GM12878 (cell line): ENCODE results near the gene CEP170B. TPM values are rescaled to one million over a fixed set of nuclear protein-coding genes. Genes with fewer than 3 reads are reported as not detected.

Experiments
- ATAC-seq: fragments of 200-7000 bp; cut with Tn5 transposase; 3 replicates; pipeline ENCODE4 v1.9.1; 2020; ENCODE audit warnings: mild to moderate bottlenecking, moderate library complexity
- BruUV-seq: library from RNA; stranded (reverse); fragments of 400-500 nt; replicated peaks from 2 replicates; lab custom pipeline; 2021; lab: Mats Ljungman, UMichigan
- CTCF ChIA-PET: fragments of 300-600 bp; sonication (Branson Sonifier 250); formaldehyde crosslinking; extraction: SDS; loops from one replicate; lab custom pipeline; 2021; ENCODE audit warnings: inconsistent platforms; lab: Yijun Ruan, JAX
- POLR2A ChIA-PET: fragments of 350-600 bp; formaldehyde crosslinking; extraction: SDS; loops from one replicate; lab custom pipeline; 2021; ENCODE audit warnings: inconsistent platforms; lab: Charles Lee
- RAD21 ChIA-PET: fragments of 300-600 bp; sonication (Branson Sonifier 250); formaldehyde crosslinking; loops from one replicate; lab custom pipeline; 2023; ENCODE audit warnings: antibody characterized with exemption; ENCODE audit not compliant: unreplicated experiment; lab: Charles Lee
- SMC1A ChIA-PET: fragments of 300-600 bp; sonication (Branson Sonifier 250); formaldehyde crosslinking; loops from one replicate; lab custom pipeline; 2023; ENCODE audit not compliant: unreplicated experiment, uncharacterized antibody; lab: Charles Lee
- DNase-seq: peaks from one replicate; pipeline ENCODE4 v3.0.0-alpha.2; 2011; ENCODE audit warnings: low read depth, low spot score
- FAIRE-seq: peaks from 3 replicates; lab custom pipeline; 2011; peaks lifted over from hg19 to GRCh38; lab: Jason Lieb, UNC
- H2AFZ ChIP-seq: 2 replicates; pipeline ENCODE4 v1.6.0; 2011; ENCODE audit warnings: low read depth, low read length, control low read depth; ENCODE audit not compliant: control insufficient read depth
- H3K27ac ChIP-seq: 2 replicates; pipeline ENCODE4 v1.5.1; 2011; ENCODE audit warnings: control low read depth; ENCODE audit not compliant: control insufficient read depth, insufficient read depth
- H3K27me3 ChIP-seq, 2 experiments: replicated peaks in 1 of 2; 2 replicates each; pipeline versions ENCODE4 v1.6.0 to v1.6.1; 2011; ENCODE audit warnings: low read length in 1 of 2; ENCODE audit not compliant: control insufficient read depth in 2 of 2, insufficient read depth in 2 of 2
- H3K36me3 ChIP-seq, 2 experiments: 2 replicates each; pipeline ENCODE4 v1.5.1; 2011; ENCODE audit warnings: low read length in 1 of 2; ENCODE audit not compliant: control insufficient read depth in 2 of 2, insufficient read depth in 2 of 2
- H3K4me1 ChIP-seq: 2 replicates; pipeline ENCODE4 v1.6.1; 2011; ENCODE audit warnings: mild to moderate bottlenecking, low read length, moderate library complexity, mixed read lengths; ENCODE audit not compliant: control insufficient read depth, insufficient read depth
- H3K4me2 ChIP-seq: 2 replicates; pipeline ENCODE4 v1.6.0; 2011; ENCODE audit warnings: control low read depth; ENCODE audit not compliant: control insufficient read depth, insufficient read depth
- H3K4me3 ChIP-seq: fragments of 200-600 bp; sonication (generic); 2 replicates; pipeline ENCODE4 v1.5.1; 2016
- H3K79me2 ChIP-seq: 2 replicates; pipeline ENCODE4 v1.6.0; 2011; ENCODE audit warnings: low read length; ENCODE audit not compliant: control insufficient read depth, insufficient read depth
- H3K9ac ChIP-seq: 2 replicates; pipeline ENCODE4 v1.8.0; 2011; ENCODE audit warnings: low read length, control low read depth, mixed read lengths; ENCODE audit not compliant: control insufficient read depth, insufficient read depth
- H3K9me3 ChIP-seq: replicated peaks from 3 replicates; pipeline ENCODE4 v1.5.1; 2011; ENCODE audit warnings: mild to moderate bottlenecking, low read length; ENCODE audit not compliant: control insufficient read depth, insufficient read depth
- H4K20me1 ChIP-seq: 2 replicates; pipeline ENCODE4 v1.6.0; 2011; ENCODE audit not compliant: control insufficient read depth, insufficient read depth
- CTCF ChIP-seq, 3 experiments: IDR thresholded peaks in 2 of 3; conservative IDR thresholded peaks in 1 of 3; 2 replicates each; pipeline ENCODE4 v1.5.1; 2011; ENCODE audit warnings: low read depth in 3 of 3, low read length in 3 of 3, mild to moderate bottlenecking in 3 of 3, control low read depth in 2 of 3, moderate library complexity in 2 of 3, inconsistent platforms in 1 of 3, mixed read lengths in 1 of 3; ENCODE audit not compliant: control insufficient read depth in 2 of 3, insufficient read depth in 1 of 3; ENCODE audit errors: extremely low read depth in 1 of 3
- ESRRA ChIP-seq: IDR thresholded peaks from 2 replicates; pipeline ENCODE4 v1.6.1; 2012; ENCODE audit warnings: mild to moderate bottlenecking, low read length, improper control_type of control experiment
- RAD21 ChIP-seq: IDR thresholded peaks from 2 replicates; pipeline ENCODE4 v1.6.1; 2011; ENCODE audit warnings: mild to moderate bottlenecking, low read depth, low read length, moderate library complexity; ENCODE audit not compliant: insufficient read depth
- WGBS: methylation state at CpG from one replicate; pipeline ENCODE4 v1.1.6; 2016; ENCODE audit warnings: low lambda C conversion rate; ENCODE audit not compliant: insufficient replicate concordance, insufficient coverage; ENCODE audit errors: missing lambda C conversion rate; 5-methylcytosine and 5-hydroxymethylcytosine counted together
- in situ Hi-C: fragments of 300-500 bp; cut with MboI; formaldehyde crosslinking; loops from 9 replicates; pipeline ENCODE4 v1.14.3; 2018; ENCODE audit warnings: mixed read lengths
- intact Hi-C: fragments of 100-400 bp; cut with micrococcal nuclease; formaldehyde crosslinking; loops from one replicate; pipeline ENCODE4 v1.14.2; 2022; ENCODE audit not compliant: unreplicated experiment
- polyA plus RNA-seq, 11 experiments: library from polyadenylated mRNA; depleted of rRNA in 4 of 11; unstranded in 6 of 11; stranded (reverse) in 5 of 11; fragments of >200 nt; fragmentation: Nextera tagmentation in 4 of 11; fragmentation: Illumina TruSeq in 1 of 11; extraction: Ambion mirVana in 4 of 11; extraction: Trizol in 1 of 11; gene quantifications; 1 replicate in 1 of 11; 2 replicates in 10 of 11; pipeline versions ENCODE4 v1.2.1 to v1.2.3, GENCODE V29; 2011 to 2016; ENCODE audit warnings: inconsistent platforms in 2 of 11, missing spikeins in 2 of 11, low read depth in 1 of 11
- total RNA-seq, 4 experiments: library from RNA; depleted of rRNA in 3 of 4; stranded (reverse); fragments of >200 nt in 3 of 4; fragmentation: Illumina TruSeq in 1 of 4; extraction: Trizol in 1 of 4; gene quantifications; 2 replicates each; pipeline versions ENCODE4 v1.2.1 to v1.2.3, GENCODE V29; 2013 to 2021

Gene CEP170B
- total and polyA plus RNA-seq, 10 of the 15 experiments (the other 5 are each of a cell fraction or from before 2014, with no cell fraction given), result 0.01 to 0.44 (median 0.05) TPM; not detected in 4

GRCh38 chr14:104827177-104828055 is 37.7 kb upstream of the CEP170B start:
- H3K27ac ChIP-seq, result no peak overlapping the region
- POLR2A ChIA-PET, result no interaction called here
- 15% methylated on average over 25 of the region's 39 CpGs for WGBS
- TF ChIP-seq ESRRA (no peak), RAD21 (0 out of 2 replicates have a peak, but pooled peaks have one; percentile 14), CTCF (IDR thresholded peaks at IDR 0.05 in 2 of 3, conservative IDR thresholded peaks at IDR 0.05 in 1 of 3; ENCODE audit: control insufficient read depth in 2 of 3, extremely low read depth in 1 of 3, insufficient read depth in 1 of 3, low read depth in 3 of 3, low read length in 3 of 3) (peak; percentile 2 to 47 (median 39); a peak in 3 of 6 replicates)
- H3K9me3 ChIP-seq, result no peaks in the 10 kb centered on the region; the same call in 2 of the 3 replicates
- H2AFZ ChIP-seq, result no peak overlapping the region
- in situ Hi-C loops, result no loop called here
- H3K27me3 ChIP-seq, result peaks cover 0 to 3% of the 10 kb centered on the region in 2 experiments; a peak in 1 of 4 replicates
- H4K20me1 ChIP-seq, result no peaks in the 10 kb centered on the region
- H3K4me2 ChIP-seq, result peak overlapping the region; percentile 9; the same call in 1 of the 2 replicates
- H3K36me3 ChIP-seq, result no peaks in the 10 kb centered on the region
- intact Hi-C loops, result no loop called here
- H3K79me2 ChIP-seq, result no peaks in the 10 kb centered on the region
- H3K4me3 ChIP-seq, result no peak overlapping the region
- RAD21 ChIA-PET, result interaction anchor here (2.4 kb wide), 1 partner anchor 59 kb away, joined by 33 read pairs; no protein-coding TSS in a partner anchor
- SMC1A ChIA-PET, result no interaction called here
- no peak for FAIRE-seq
- no peak overlapping the region for H3K9ac ChIP-seq
- H3K4me1 ChIP-seq, result peaks cover 5% of the 10 kb centered on the region; the same call in 1 of the 2 replicates
- no peak for DNase-seq
- peak; percentile 84 for ATAC-seq
- no TSS peak for BruUV-seq
- CTCF ChIA-PET, result interaction anchor here (0.6 to 2.6 kb wide), 5 partner anchors 48 to 77 kb away, joined by 3 to 48 read pairs (median 5); no protein-coding TSS in a partner anchor
